Keratinocyte (primary cell): ENCODE results near the gene WNT3. TPM values are rescaled to one million over a fixed set of nuclear protein-coding genes. Genes with fewer than 3 reads are reported as not detected.

ENCODE experiments used
- DNase-seq: peaks from one replicate; pipeline ENCODE4 v3.0.0-alpha.2; 2011; ENCODE audit warnings: low read depth, missing footprints, low spot score
- FAIRE-seq: peaks from 2 replicates; lab custom pipeline; 2011; peaks lifted over from hg19 to GRCh38; lab: Jason Lieb, UNC
- H2AFZ ChIP-seq: 2 replicates; pipeline ENCODE4 v1.6.0; 2012; ENCODE audit warnings: low read length, control low read depth, inconsistent platforms; ENCODE audit not compliant: control insufficient read depth
- H3K27ac ChIP-seq: 2 replicates; pipeline ENCODE4 v1.5.1; 2011; ENCODE audit warnings: low read length; ENCODE audit not compliant: control insufficient read depth, insufficient read depth
- H3K27me3 ChIP-seq: 3 replicates; pipeline ENCODE4 v1.6.0; 2011; ENCODE audit warnings: low read length; ENCODE audit not compliant: control insufficient read depth, insufficient read depth; ENCODE audit errors: extremely low read depth
- H3K36me3 ChIP-seq, 2 experiments: 2 replicates in 1 of 2; 3 replicates in 1 of 2; pipeline ENCODE4 v1.5.1; 2011; ENCODE audit warnings: low read length in 2 of 2, mild to moderate bottlenecking in 1 of 2; ENCODE audit not compliant: control insufficient read depth in 2 of 2, insufficient read depth in 2 of 2; ENCODE audit errors: extremely low read depth in 1 of 2
- H3K4me1 ChIP-seq: 3 replicates; pipeline ENCODE4 v1.5.1; 2011; ENCODE audit warnings: low read length; ENCODE audit not compliant: control insufficient read depth, insufficient read depth; ENCODE audit errors: extremely low read depth
- H3K4me2 ChIP-seq: 3 replicates; pipeline ENCODE4 v1.6.0; 2011; ENCODE audit warnings: low read depth, low read length; ENCODE audit not compliant: control insufficient read depth, insufficient read depth; ENCODE audit errors: extremely low read depth
- H3K4me3 ChIP-seq, 3 experiments: fragments of 200-600 bp in 1 of 3; sonication (generic) in 1 of 3; 2 replicates in 2 of 3; 3 replicates in 1 of 3; pipeline ENCODE4 v1.5.1; 2011 to 2016; ENCODE audit warnings: low read length in 3 of 3, mild to moderate bottlenecking in 3 of 3, control low read depth in 2 of 3, inconsistent platforms in 1 of 3, low read depth in 1 of 3, mixed read lengths in 1 of 3, mixed run types in 1 of 3, moderate library complexity in 1 of 3; ENCODE audit not compliant: control insufficient read depth in 2 of 3, insufficient read depth in 2 of 3; ENCODE audit errors: extremely low read depth in 1 of 3
- H3K79me2 ChIP-seq: 2 replicates; pipeline ENCODE4 v1.6.0; 2012; ENCODE audit warnings: low read length; ENCODE audit not compliant: control insufficient read depth, insufficient read depth
- H3K9ac ChIP-seq: 3 replicates; pipeline ENCODE4 v1.6.0; 2011; ENCODE audit warnings: low read length; ENCODE audit not compliant: control insufficient read depth, insufficient read depth; ENCODE audit errors: extremely low read depth
- H3K9me1 ChIP-seq: 3 replicates; pipeline ENCODE4 v1.6.0; 2011; ENCODE audit warnings: low read length; ENCODE audit not compliant: control insufficient read depth, insufficient read depth; ENCODE audit errors: extremely low read depth
- H3K9me3 ChIP-seq: 2 replicates; pipeline ENCODE4 v1.5.1; 2012; ENCODE audit warnings: low read depth, low read length; ENCODE audit not compliant: control insufficient read depth
- H4K20me1 ChIP-seq: 3 replicates; pipeline ENCODE4 v1.6.0; 2011; ENCODE audit warnings: low read length; ENCODE audit not compliant: control insufficient read depth, insufficient read depth; ENCODE audit errors: extremely low read depth
- CTCF ChIP-seq, 3 experiments: IDR thresholded peaks in 1 of 3; conservative IDR thresholded peaks in 1 of 3; optimal IDR thresholded peaks in 1 of 3; 2 replicates in 2 of 3; 3 replicates in 1 of 3; pipeline versions ENCODE3 to v1.5.1; 2011; ENCODE audit warnings: low read length in 3 of 3, mild to moderate bottlenecking in 3 of 3, moderate library complexity in 2 of 3, control low read depth in 1 of 3, inconsistent platforms in 1 of 3; ENCODE audit not compliant: insufficient read depth in 2 of 3; ENCODE audit errors: extremely low read depth in 1 of 3
- EZH2 ChIP-seq: IDR thresholded peaks from one replicate; pipeline ENCODE4 v1.6.1; 2012; ENCODE audit warnings: inconsistent platforms, mild to moderate bottlenecking, low read length, moderate library complexity
- dilution Hi-C: fragments of 300-500 bp; cut with MboI; formaldehyde crosslinking; loops from one replicate; pipeline ENCODE4 v1.7.0; 2020; ENCODE audit warnings: low sequenced_read_pairs; ENCODE audit not compliant: extremely low pct_ligation_motif_present
- polyA plus RNA-seq, 5 experiments: library from polyadenylated mRNA; depleted of rRNA in 3 of 5; stranded (reverse) in 3 of 5; stranded (forward) in 1 of 5; unstranded in 1 of 5; fragments of >200 nt; gene quantifications; 1 replicate in 1 of 5; 2 replicates in 3 of 5; 3 replicates in 1 of 5; pipeline versions ENCODE4 v1.2.1 to v1.2.3, GENCODE V29; 2011 to 2012; ENCODE audit warnings: missing spikeins in 2 of 5, low read depth in 1 of 5, low replicate concordance in 1 of 5

Gene WNT3
- polyA plus RNA-seq, 1 donor (not counting 4 experiments of a cell fraction or from before 2014, with no cell fraction given): 1.9 TPM

DNA sequence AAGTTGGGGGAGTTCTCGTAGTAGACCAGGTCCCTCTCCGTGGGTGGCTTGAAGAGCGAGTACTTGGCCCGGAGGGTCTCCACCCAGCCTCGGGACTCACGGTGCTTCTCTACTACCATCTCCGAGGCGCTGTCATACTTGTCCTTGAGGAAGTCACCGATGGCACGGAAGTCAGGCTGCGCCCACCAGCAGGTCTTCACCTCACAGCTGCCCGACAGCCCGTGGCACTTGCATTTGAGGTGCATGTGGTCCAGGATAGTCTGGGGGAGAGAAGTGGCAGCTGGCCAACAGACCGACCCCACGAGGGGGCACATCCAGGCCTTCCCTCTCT, 50.0 kb downstream of the WNT3 start:
- no peak overlapping the region for H3K4me2 ChIP-seq
- H3K4me3 ChIP-seq: no peak overlapping the region
- H3K27ac ChIP-seq: no peak overlapping the region
- no peaks in the 10 kb centered on the region for H4K20me1 ChIP-seq
- no peaks in the 10 kb centered on the region for H3K27me3 ChIP-seq
- no peaks in the 10 kb centered on the region for H3K9me3 ChIP-seq
- H3K9ac ChIP-seq: no peak overlapping the region
- no peaks in the 10 kb centered on the region for H3K36me3 ChIP-seq
- H2AFZ ChIP-seq: no peak overlapping the region
- no peaks in the 10 kb centered on the region for H3K79me2 ChIP-seq
- DNase-seq (no peak), FAIRE-seq (no peak)
- H3K4me1 ChIP-seq: peaks cover 34% of the 10 kb centered on the region
- TF ChIP-seq EZH2 (no peak), CTCF (optimal IDR thresholded peaks at IDR 0.05 in 1 of 3, IDR thresholded peaks at IDR 0.05 in 1 of 3, conservative IDR thresholded peaks at IDR 0.05 in 1 of 3; ENCODE audit: extremely low read depth in 1 of 3, insufficient read depth in 2 of 3, low read length in 3 of 3) (no peak)
- H3K9me1 ChIP-seq: no peaks in the 10 kb centered on the region
- dilution Hi-C loops: no loop called here

DNA sequence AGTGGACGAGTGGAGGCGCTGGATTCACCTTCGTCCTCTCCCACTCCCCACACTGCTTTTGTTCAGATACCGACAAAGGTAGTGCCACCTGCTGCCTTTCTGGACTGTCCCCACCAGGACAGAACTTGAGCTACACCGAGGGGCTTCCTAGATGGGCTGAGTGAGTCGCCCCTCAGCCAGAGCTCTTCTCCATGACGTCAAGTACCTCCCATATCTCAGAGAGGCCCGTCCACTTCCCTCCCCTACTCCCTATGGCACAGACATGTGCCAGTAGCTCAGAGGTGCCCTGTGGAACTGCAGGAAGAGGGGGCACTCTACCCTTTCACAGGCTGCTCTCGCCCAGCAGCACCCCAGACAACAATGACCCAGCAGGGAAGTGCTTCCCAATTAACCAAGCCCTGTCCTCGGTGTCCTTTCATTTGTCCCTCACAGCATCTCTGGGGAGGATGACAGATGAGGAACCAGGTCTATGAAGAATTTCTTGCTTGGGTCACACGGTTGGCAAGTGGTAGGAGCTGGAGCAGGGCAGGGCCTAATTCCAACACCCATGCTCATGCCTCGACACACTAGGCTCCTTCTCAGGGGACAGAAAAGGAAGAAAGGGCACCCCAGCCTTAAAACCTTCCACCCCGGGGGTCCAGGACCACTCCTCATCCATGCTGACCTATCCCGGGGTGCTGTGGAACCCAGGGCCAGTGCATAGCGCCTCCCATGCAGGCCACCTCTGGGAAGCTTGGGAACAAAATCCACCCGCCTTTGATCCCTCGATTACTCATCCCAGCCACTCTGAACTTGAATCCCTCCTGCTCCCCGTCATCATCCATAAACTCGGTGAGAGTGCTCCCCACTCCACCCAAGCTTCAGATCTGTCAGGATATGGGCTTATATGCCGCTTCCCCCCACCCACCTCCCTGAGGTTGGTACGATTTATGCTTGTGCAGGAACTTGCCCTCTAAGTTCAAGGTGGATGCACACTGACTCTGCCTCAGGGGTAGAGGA, 51.7 kb downstream of the WNT3 start:
- dilution Hi-C loops: no loop called here
- H3K4me1 ChIP-seq: peaks cover 35% of the 10 kb centered on the region
- no peak overlapping the region for H3K4me2 ChIP-seq
- no peak overlapping the region for H3K9ac ChIP-seq
- no peak overlapping the region for H2AFZ ChIP-seq
- H3K27me3 ChIP-seq: no peaks in the 10 kb centered on the region
- no peaks in the 10 kb centered on the region for H3K79me2 ChIP-seq
- no peak overlapping the region for H3K4me3 ChIP-seq
- FAIRE-seq (no peak), DNase-seq (no peak)
- no peaks in the 10 kb centered on the region for H3K9me1 ChIP-seq
- no peak overlapping the region for H3K27ac ChIP-seq
- peaks cover 0 to 3% of the 10 kb centered on the region in 2 experiments for H3K36me3 ChIP-seq
- H3K9me3 ChIP-seq: no peaks in the 10 kb centered on the region
- no peaks in the 10 kb centered on the region for H4K20me1 ChIP-seq
- TF ChIP-seq EZH2: no peak
- TF ChIP-seq CTCF (optimal IDR thresholded peaks at IDR 0.05 in 1 of 3, IDR thresholded peaks at IDR 0.05 in 1 of 3, conservative IDR thresholded peaks at IDR 0.05 in 1 of 3; ENCODE audit: extremely low read depth in 1 of 3, insufficient read depth in 2 of 3, low read length in 3 of 3): no peak
